ELR (cell line): ENCODE results near the gene SAXO2.
"Not testable (repeated sequence)": the region's sequence is repeated elsewhere in the genome, so short reads cannot be mapped to it uniquely, and the experiment has no call there.

ENCODE experiments used
- DNase-seq: peaks from one replicate; pipeline ENCODE4 v3.0.0-alpha.2; 2015; ENCODE audit warnings: low read depth

The SAXO2 gene

DNA sequence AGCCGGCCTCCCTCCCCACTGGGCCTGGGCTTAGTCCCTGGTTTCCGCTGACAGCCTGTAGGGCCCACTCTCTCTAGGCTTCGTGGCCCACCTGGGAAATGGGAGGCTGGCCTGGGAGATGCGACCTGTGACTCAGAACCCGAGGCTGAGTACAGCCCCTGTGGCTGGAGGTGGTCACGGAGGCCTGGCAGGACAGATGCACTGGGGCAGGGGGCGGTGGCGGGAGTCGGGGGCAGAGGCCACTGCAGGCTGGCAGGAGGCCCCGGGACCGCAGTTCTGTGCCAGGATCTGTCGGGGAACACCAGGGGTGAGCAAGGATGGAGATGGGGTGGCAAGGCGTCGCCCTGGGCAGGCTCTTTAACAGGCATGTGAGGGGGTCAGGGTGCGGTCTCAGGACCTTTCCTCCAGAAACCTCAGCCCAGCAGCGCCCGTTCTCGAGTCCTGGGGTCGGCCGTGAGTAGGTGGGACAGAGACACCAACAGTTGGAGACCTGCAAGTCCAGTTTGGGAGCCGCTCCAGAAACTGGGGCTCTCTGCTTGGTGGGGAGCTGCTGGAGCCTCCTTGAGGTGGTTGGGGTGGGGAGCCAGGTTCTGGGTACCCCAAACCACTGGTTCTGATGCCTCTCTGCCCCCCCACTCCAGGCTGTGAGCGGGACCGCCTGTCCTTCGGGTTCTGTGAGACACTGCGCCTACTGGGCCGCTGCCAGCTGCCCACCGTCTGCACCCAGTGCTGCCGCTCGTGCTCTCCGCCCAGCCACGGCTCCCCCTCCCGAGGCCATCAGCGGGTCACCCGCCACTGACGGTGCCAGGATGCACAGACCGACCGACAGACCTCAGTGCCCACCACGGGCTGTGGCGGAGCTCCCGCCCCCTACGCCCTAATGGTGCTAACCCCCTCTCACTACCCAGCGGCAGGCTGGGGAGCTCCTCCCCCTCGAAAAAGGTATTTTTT, 71.3 kb downstream of the SAXO2 start:
- not testable (repeated sequence) for DNase-seq
